Fibroblast of skin of back (primary cell): ENCODE results near the gene STXBP5L.
"Not testable (repeated sequence)": the region's sequence is repeated elsewhere in the genome, so short reads cannot be mapped to it uniquely, and the experiment has no call there.

Experiments
- DNase-seq: peaks from one replicate; pipeline ENCODE4 v3.0.0-alpha.2; 2013

The STXBP5L gene

DNA sequence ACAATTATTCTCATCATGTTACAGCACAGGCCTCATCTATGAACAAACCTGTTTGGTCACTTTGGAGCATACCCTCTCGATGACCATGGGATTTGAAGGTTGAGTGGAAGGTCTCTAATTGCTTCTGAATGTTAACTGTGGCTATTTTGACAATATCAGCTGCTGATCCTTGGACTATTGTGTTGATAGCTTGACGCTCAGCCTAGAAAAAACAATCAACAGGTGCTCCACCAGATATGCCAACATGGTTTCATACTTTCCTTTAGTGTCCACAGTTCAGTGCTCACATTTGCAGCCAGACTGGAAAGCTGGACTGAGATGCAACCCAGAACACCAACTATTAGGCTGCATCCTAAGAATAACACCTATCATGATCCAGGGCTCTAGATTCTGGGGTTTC lies 528.1 kb downstream of the STXBP5L start:
- DNase-seq, result no peak

DNA sequence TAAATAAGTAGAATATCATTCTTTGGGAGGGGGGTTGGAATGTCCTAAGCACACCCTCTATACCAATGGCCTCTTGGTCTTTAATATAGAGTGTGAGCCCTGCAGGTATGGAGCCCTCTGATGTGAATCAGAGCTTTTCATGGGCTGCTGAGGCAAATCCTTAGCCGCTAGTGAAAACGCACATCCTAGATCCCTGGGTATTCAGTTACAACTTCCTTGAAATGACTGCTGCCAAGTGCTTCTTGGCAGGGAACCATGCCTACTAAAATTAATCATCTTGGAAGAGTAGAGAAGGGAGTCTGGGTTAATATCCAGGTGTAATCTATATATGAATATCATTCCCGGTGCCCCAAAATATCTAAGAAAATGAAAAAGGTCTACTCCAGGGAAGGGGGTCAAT lies 528.6 kb downstream of the STXBP5L start:
- DNase-seq, result no peak

DNA sequence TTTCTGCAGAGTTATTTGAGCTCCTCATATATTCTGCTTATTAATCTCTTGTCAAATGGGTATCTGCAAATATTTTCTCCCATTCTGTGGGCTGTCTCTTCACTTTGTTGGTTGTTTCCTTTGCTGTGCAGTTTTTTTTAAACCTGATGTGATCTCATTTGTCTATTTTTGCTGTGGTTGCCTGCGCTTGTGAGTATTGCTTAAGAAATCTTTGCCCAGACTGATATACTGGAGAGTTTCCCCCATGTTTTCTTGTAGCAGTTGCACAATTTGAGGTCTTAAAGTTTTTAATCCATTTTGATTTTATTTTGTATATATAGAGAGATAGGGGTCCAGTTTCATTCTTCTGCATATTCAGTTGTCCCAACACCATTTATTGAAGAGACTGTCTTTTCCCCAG lies 535.5 kb downstream of the STXBP5L start:
- no peak for DNase-seq

DNA sequence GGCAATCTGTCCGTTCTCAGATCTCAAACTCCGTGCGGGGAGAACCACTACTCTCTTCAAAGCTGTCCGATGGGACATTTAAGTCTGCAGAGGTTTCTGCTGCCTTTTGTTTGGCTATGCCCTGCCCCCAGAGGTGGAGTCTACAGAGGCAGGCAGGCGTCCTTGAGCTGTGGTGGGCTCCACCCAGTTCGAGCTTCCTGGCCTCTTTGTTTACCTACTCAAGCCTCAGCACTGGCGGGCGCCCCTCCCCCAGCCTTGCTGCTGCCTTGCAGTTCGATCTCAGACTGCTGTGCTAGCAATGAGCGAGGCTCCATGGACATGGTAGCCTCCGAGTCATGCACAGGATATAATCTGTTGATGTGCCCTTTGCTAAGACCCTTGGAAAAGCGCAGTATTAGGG lies 543.7 kb downstream of the STXBP5L start:
- DNase-seq, result not testable (repeated sequence)

DNA sequence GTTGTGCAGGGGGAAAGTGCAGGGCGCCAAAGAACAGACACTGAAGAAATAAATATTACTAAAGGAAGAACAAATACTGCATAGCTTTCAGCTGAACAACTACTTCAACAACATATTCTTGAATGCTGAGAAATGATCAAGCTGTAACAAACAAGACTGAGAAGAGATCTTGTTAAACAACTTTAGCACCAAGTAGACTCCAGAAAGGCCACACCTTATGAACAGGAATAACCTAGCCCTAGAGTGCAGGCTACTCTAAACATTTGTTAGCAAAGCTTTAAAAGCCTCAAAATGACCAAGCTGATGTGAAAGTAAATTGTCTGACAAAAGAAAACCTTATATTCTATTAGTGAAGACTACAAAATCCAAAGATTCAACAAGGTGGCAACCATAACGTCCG lies 554.6 kb downstream of the STXBP5L start:
- DNase-seq, result no peak

DNA sequence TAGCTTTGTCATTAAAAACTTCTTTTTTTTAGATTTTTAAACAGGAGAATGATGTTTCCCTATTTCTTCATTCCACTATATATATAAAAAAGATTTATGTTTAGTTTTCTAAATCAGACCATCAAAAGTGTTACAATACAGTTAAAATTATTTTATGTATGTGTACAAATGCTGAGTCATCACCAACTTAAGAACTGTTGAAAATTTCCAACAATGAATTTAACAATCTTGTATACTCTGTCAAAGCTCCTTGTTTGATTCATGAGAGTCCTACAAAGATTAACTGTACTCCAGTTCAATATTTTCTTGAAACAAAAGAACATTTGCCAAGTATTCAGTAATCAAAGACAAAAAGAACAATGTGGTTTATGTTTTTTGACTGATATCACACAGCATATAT lies 555.7 kb downstream of the STXBP5L start:
- no peak for DNase-seq

DNA sequence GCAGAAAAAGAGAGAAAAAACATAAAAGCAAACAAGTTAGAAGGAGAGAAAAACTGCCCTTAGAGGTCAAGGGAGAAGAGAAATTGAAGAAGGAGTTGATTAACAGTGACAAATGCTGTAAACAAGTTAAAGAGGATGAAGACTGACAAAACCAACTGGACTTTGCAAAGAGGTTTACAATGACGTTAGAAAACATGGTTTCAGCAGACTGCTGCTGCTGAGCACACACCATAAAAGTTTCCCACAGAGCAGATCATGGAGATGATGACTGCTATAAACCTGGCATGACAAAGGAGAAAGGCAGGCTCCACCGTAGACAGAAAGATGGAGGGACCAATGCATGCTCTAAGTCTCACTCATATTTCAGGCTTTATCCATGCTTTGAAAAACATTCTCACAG lies 559.1 kb downstream of the STXBP5L start:
- no peak for DNase-seq

DNA sequence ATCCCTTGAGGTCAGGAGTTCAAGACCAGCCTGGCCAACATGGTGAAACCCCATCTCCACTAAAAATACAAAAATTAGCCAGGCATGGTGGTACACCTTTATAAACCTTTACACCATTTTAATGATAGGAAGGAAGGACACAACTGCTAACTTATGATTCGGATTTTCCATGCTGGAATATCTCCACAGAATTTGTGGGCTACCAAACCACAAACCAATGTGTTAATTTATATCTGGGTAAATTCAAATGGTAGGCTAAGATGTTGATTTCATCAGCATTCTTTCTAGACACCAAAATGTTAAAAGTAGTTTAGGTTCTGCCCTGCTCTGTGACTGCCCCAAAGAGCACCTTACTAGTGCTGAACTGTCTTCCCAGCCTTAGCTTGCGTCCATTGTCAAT lies 565.0 kb downstream of the STXBP5L start:
- no peak for DNase-seq
